HG02642 (cell line): Measurements from ENCODE around the gene BAG1.

Source experiments
- ATAC-seq: cut with Tn5 transposase; IDR thresholded peaks from one replicate; pipeline ENCODE4 v1.9.1; 2021; ENCODE audit warnings: mild to moderate bottlenecking; ENCODE audit not compliant: unreplicated experiment, poor library complexity

Gene BAG1

DNA sequence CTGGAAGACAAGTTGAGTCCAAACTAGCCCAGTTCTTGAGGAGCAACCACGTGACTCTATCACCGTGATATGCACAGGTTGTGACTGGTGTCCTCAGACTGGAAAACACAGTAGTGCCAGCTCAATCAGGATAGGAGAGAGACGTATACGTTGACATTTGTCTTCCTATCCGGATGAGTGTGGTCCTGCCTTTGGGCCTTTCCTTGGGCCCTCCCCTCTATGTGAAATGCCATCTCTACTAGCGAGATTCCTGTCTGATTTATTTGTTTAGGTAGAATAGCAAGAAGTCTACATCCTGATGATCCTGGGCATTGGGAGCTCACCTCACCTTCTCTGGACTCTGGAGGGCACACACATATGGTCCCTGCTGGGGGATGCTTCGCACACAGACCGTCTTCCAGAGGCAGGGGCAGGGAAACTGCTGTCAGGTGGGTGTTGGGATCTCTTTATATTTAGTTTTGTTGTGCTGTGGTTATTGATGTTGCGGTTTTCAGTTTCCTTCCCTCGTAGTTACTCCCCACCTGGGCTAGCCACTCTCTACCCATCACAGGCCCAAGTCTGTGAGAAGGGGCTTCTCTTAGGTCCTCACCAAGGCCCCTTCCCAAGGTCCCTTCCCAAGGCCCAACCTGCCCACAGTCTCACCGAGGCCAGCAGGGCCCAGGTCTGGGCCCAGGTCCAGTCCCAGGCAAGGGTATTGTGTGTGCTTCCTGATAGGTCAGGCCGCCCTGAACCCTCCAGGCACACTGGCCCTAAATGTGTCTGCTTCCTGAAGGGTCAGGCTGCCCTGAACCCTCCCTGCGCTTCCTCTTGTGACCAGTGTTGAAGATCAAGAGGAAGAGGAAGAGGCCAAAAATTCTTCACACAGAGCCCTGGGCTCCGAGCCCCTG, 43.6 kb downstream of the BAG1 start:
- ATAC-seq = no peak

DNA sequence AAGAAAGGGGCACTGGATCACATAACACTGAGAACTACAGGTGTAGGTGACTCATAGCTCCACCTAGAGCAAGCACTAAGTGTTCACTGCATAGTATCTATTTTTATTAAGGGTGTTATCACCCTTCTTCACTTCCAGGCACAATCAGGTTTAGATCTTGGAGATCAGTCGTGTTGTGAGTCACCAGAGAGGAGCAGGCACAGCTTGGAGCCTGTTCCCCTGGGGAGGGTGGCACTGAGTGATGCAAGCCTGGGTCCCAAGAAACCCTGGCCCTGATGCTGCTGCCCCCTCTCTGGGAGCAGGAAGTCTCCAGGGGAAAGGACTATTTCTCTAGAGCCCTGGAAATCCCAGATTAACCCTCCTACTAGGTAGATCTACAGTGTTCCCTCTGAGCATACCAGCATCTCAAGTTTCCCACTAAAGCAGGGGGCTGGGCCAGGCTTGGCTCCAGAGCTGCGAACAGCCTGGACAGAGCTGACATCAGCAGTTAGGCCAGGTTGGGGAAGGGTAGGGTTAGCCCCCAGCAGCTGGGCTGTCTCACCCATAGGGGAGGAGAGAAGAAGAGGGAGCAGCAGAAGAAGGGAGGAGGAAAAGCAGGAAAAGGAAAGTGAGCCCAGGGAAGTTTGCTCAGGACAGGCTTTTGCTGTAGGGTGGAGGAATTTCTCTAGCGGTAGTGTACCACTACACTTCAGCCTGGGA, 52.7 kb downstream of the BAG1 start:
- ATAC-seq = no peak

DNA sequence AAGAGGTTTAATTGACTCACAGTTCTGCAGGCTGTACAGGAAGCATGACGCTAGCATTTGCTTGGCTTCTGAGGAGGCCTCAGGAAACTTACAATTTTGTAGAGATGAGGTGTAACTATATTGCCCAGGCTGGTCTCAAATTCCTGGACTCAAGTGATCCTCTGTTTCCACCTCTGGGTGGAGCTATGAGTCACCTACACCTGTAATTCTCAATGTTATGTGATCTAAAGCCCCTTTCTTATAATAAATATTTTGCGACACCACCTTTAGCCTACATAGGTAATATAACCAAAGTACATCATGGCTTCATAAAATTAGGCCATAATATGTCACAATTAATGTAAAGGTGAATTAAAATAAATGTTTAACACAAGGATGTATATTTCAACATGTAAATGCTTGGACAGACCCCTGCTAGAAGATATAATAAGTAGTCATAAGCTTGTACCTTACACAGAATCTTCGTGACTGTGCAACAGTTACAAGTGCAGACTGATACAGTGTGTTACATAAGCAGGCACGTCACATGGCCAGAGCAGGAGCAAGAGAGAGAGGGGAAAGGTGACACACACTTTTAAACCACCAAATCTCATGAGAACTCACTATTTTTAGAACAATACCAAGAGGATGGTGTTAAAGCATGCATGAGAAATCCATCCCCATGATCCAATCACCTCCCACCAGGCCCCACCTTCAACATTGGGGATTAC, 54.3 kb downstream of the BAG1 start:
- ATAC-seq = no peak

DNA sequence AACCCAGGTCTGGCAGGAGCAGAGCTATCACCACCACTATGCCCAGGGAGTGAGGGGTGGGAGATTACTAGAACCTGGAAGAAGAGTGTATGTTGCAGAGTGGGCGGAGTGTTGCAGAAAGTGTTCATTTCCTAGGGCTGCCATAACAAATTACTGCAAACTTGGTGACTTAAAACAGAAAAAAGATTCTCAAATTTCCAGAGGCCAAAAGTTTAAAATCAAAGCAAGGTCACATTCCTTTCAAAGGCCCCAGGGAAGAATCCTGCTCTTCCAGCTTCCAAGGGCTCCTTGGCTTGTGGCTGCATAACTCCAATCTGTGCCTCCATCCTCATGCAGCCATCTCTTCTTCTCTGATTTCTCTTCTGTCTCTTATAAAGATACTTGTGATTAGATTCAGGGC, 55.1 kb downstream of the BAG1 start:
- ATAC-seq = no peak

DNA sequence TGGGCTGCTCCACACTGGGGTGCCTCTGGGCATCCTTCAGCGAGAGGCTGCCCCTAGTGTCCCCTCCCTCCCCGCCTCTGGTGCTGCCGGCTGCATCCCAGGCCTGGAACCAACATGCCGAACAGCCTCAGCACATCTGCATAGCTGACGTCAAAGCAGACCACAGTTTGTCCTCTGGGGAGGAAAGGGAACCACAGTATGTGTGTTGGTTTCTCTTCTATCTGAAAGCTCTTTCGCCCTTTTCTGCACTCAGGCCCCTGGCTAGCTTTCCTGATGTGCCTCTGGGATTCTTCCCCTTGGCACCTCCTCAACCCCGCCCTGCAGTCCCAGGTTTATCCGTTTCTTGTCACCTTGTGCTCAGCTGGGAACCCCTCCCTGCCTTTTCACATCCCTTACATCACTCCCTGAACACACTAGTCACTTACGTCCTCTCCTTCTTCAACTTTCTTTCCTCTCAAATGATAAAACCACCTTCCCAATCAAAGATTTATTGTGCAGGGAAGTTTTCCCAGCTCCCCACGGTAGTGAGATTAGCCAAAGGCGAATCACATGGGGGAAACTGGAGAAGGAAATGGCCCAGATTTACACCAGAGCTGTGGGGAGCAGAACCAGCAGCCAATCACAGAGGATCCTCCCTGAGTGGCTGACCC, 61.8 kb downstream of the BAG1 start:
- peak; percentile 99 for ATAC-seq
